Astrocyte (in vitro differentiated cells and primary cell): Measurements from ENCODE around the gene SCAMP3. TPM values are rescaled to one million over a fixed set of nuclear protein-coding genes. Genes with fewer than 3 reads are reported as not detected.

Experiments used
- DNase-seq: peaks from one replicate; pipeline ENCODE4 v3.0.0-alpha.2; 2010; ENCODE audit warnings: low read depth
- FAIRE-seq: peaks from 2 replicates; lab custom pipeline; 2011; peaks lifted over from hg19 to GRCh38; lab: Jason Lieb, UNC
- H2AFZ ChIP-seq: 2 replicates; pipeline ENCODE4 v1.6.0; 2012; ENCODE audit warnings: low read depth, low read length, inconsistent platforms
- H3K27ac ChIP-seq: 2 replicates; pipeline ENCODE4 v1.5.1; 2011; ENCODE audit warnings: low read depth, low read length, inconsistent platforms
- H3K27me3 ChIP-seq: 2 replicates; pipeline ENCODE4 v1.6.0; 2011; ENCODE audit warnings: low read length, inconsistent platforms; ENCODE audit not compliant: insufficient read depth
- H3K36me3 ChIP-seq: 2 replicates; pipeline ENCODE4 v1.5.1; 2011; ENCODE audit warnings: low read length, inconsistent platforms; ENCODE audit not compliant: insufficient read depth
- H3K4me1 ChIP-seq: 2 replicates; pipeline ENCODE4 v1.5.1; 2011; ENCODE audit warnings: low read length, inconsistent platforms; ENCODE audit not compliant: insufficient read depth
- H3K4me2 ChIP-seq: 2 replicates; pipeline ENCODE4 v1.6.0; 2012; ENCODE audit warnings: low read length, inconsistent platforms
- H3K4me3 ChIP-seq: 2 replicates; pipeline ENCODE4 v1.5.1; 2011; ENCODE audit warnings: low read depth, mild to moderate bottlenecking, low read length, inconsistent platforms; ENCODE audit not compliant: insufficient read depth
- H3K79me2 ChIP-seq: 2 replicates; pipeline ENCODE4 v1.6.0; 2012; ENCODE audit warnings: mild to moderate bottlenecking, low read length, inconsistent platforms; ENCODE audit not compliant: insufficient read depth
- H3K9ac ChIP-seq: 2 replicates; pipeline ENCODE4 v1.6.0; 2012; ENCODE audit warnings: mild to moderate bottlenecking, low read length, inconsistent platforms
- H3K9me3 ChIP-seq: 2 replicates; pipeline ENCODE4 v1.5.1; 2012; ENCODE audit warnings: low read depth, mild to moderate bottlenecking, low read length, inconsistent platforms; ENCODE audit not compliant: insufficient read depth
- H4K20me1 ChIP-seq: 2 replicates; pipeline ENCODE4 v1.6.0; 2012; ENCODE audit warnings: low read length, inconsistent platforms; ENCODE audit not compliant: insufficient read depth
- H3K27ac Mint-ChIP-seq: one replicate; pipeline ENCODE4 v1.8.0; 2021; ENCODE audit warnings: mild to moderate bottlenecking, mixed read lengths; ENCODE audit not compliant: unreplicated experiment
- H3K27me3 Mint-ChIP-seq: one replicate; pipeline ENCODE4 v1.8.0; 2021; ENCODE audit warnings: low read depth, mixed read lengths; ENCODE audit not compliant: unreplicated experiment
- H3K36me3 Mint-ChIP-seq: one replicate; pipeline ENCODE4 v1.8.0; 2021; ENCODE audit warnings: low read depth, mixed read lengths; ENCODE audit not compliant: unreplicated experiment
- H3K4me1 Mint-ChIP-seq: one replicate; pipeline ENCODE4 v1.8.0; 2021; ENCODE audit warnings: low read depth, mixed read lengths; ENCODE audit not compliant: unreplicated experiment
- H3K4me3 Mint-ChIP-seq: one replicate; pipeline ENCODE4 v1.8.0; 2021; ENCODE audit warnings: mild to moderate bottlenecking, moderate library complexity, mixed read lengths; ENCODE audit not compliant: unreplicated experiment
- H3K9me3 Mint-ChIP-seq: one replicate; pipeline ENCODE4 v1.8.0; 2021; ENCODE audit warnings: mild to moderate bottlenecking, mixed read lengths; ENCODE audit not compliant: unreplicated experiment
- CTCF ChIP-seq: IDR thresholded peaks from 2 replicates; pipeline ENCODE4 v1.5.1; 2011; ENCODE audit warnings: low read depth, mild to moderate bottlenecking, inconsistent platforms, low read length, moderate library complexity; ENCODE audit not compliant: insufficient read depth
- EZH2 ChIP-seq: IDR thresholded peaks from 2 replicates; pipeline ENCODE4 v1.6.1; 2012; ENCODE audit warnings: mild to moderate bottlenecking, low read length, inconsistent platforms; ENCODE audit not compliant: insufficient read depth
- total RNA-seq: library from RNA; stranded (reverse); gene quantifications from 2 replicates; pipeline ENCODE4 v1.2.1, GENCODE V29; 2021

Gene SCAMP3
- total RNA-seq, 1 donor from 2014 or later: 68.9 TPM

- peaks cover 20% of the 10 kb centered on the region for H4K20me1 ChIP-seq
Measured at GRCh38 chr1:155206891-155207805, 55.0 kb downstream of the SCAMP3 start.

More at GRCh38 chr1:155206891-155207805, 55.0 kb downstream of the SCAMP3 start:
- Histone ChIP-seq H3K4me1 (peaks cover 20% of the 10 kb centered on the region), H3K36me3 (no peaks in the 10 kb centered on the region), H3K4me2 (peak overlapping the region; percentile 96), H3K4me3 (peak overlapping the region; percentile 56), H2AFZ (peak overlapping the region; percentile 55), H3K27ac (peak overlapping the region; percentile 73), H3K79me2 (peaks cover 21% of the 10 kb centered on the region), H3K9ac (peak overlapping the region; percentile 100), H3K27me3 (no peaks in the 10 kb centered on the region), H3K9me3 (no peaks in the 10 kb centered on the region)
- peaks cover 13% of the 10 kb centered on the region for H3K36me3 Mint-ChIP-seq
- peak; percentile 59 for DNase-seq
- H3K27me3 Mint-ChIP-seq: no peaks in the 10 kb centered on the region
- no peaks in the 10 kb centered on the region for H3K9me3 Mint-ChIP-seq
- peak overlapping the region; percentile 87 for H3K4me3 Mint-ChIP-seq
- TF ChIP-seq CTCF: peak; percentile 89
- TF ChIP-seq EZH2: no peak
- no peak for FAIRE-seq
- peak overlapping the region; percentile 100 for H3K27ac Mint-ChIP-seq
- H3K4me1 Mint-ChIP-seq: peaks cover 12% of the 10 kb centered on the region

Other genes starting within 250 kb of the SCAMP3 start
- gene DCST2, start 228.6 kb downstream of the SCAMP3 start, total RNA-seq: 0.34 and 0.36 TPM in 2 replicates
- not detected in 2 replicates for gene DCST1, start 228.5 kb downstream of the SCAMP3 start, total RNA-seq
- gene ADAM15, start 211.0 kb downstream of the SCAMP3 start, total RNA-seq: 66.8 and 68.3 TPM in 2 replicates
- 11.8 TPM in 2 replicates for gene EFNA4, start 198.6 kb downstream of the SCAMP3 start, total RNA-seq
- 2.9 and 3.4 TPM in 2 replicates for gene EFNA3, start 183.5 kb downstream of the SCAMP3 start, total RNA-seq
- 11.3 and 16.4 TPM in 2 replicates for gene EFNA1, start 134.5 kb downstream of the SCAMP3 start, total RNA-seq
- 22.8 and 25.4 TPM in 2 replicates for gene SLC50A1, start 126.5 kb downstream of the SCAMP3 start, total RNA-seq
- gene DPM3, start 121.8 kb downstream of the SCAMP3 start, total RNA-seq: 31.0 and 36.2 TPM in 2 replicates
- 161 TPM in 2 replicates for gene KRTCAP2, start 89.1 kb downstream of the SCAMP3 start, total RNA-seq
- 13.2 and 13.6 TPM in 2 replicates for gene TRIM46, start 88.5 kb downstream of the SCAMP3 start, total RNA-seq
- 153 and 162 TPM in 2 replicates for gene THBS3, start 54.5 kb downstream of the SCAMP3 start, total RNA-seq
- gene MTX1, start 53.7 kb downstream of the SCAMP3 start, total RNA-seq: 39.8 and 41.8 TPM in 2 replicates
- gene ENTREP3, start 6.9 kb downstream of the SCAMP3 start, total RNA-seq: 51.1 and 51.7 TPM in 2 replicates
- gene CLK2, start 11.1 kb upstream of the SCAMP3 start, total RNA-seq: 31.7 and 36.1 TPM in 2 replicates
- 3.4 and 3.6 TPM in 2 replicates for gene HCN3, start 15.1 kb upstream of the SCAMP3 start, total RNA-seq
- gene PKLR, start 39.1 kb upstream of the SCAMP3 start, total RNA-seq: not detected in 2 replicates
- gene FDPS, start 46.5 kb upstream of the SCAMP3 start, total RNA-seq: 153 and 217 TPM in 2 replicates
- 48.0 and 48.7 TPM in 2 replicates for gene RUSC1, start 58.5 kb upstream of the SCAMP3 start, total RNA-seq